Ovary (tissue), 9 donors: Measurements from ENCODE around the gene RAB9A. TPM values are rescaled to one million over a fixed set of nuclear protein-coding genes. Genes with fewer than 3 reads are reported as not detected.

Source experiments
- DNase-seq, 5 donors: peaks; one replicate each; pipeline ENCODE4 v3.0.0-alpha.2; 2019 to 2020
- H3K27ac ChIP-seq, 2 donors: fragments of 200-600 bp; one replicate each; pipeline versions ENCODE4 v1.5.1 to v1.8.0; 2019 to 2022
- H3K27me3 ChIP-seq: fragments of 200-600 bp; one replicate; pipeline ENCODE4 v1.8.0; 2022
- H3K36me3 ChIP-seq: fragments of 200-600 bp; sonication (generic); one replicate; pipeline ENCODE4 v1.5.1; 2019
- H3K4me1 ChIP-seq: one replicate; pipeline ENCODE4 v1.8.1; 2013; ENCODE audit warnings: mild to moderate bottlenecking, moderate library complexity; ENCODE audit not compliant: insufficient read depth
- H3K4me3 ChIP-seq: fragments of 200-600 bp; sonication (generic); one replicate; pipeline ENCODE4 v1.5.1; 2017
- H3K9me3 ChIP-seq, 2 donors: fragments of 200-600 bp in 1 of 2; sonication (generic) in 1 of 2; one replicate each; pipeline versions ENCODE4 v1.5.1 to v1.8.1; 2013 to 2019; ENCODE audit warnings: mild to moderate bottlenecking in 1 of 2, moderate library complexity in 1 of 2
- CTCF ChIP-seq, 3 donors: fragments of 450-650 bp in 2 of 3; fragments of 200-600 bp in 1 of 3; IDR thresholded peaks; one replicate each; pipeline versions ENCODE4 v1.5.1 to v1.8.0; 2016 to 2022; ENCODE audit warnings: antibody characterized with exemption in 3 of 3, mild to moderate bottlenecking in 1 of 3
- EP300 ChIP-seq: sonication (generic); formaldehyde crosslinking; IDR thresholded peaks from one replicate; pipeline ENCODE4 v1.6.1; 2017; ENCODE audit warnings: antibody characterized with exemption
- POLR2A ChIP-seq: fragments of 450-650 bp; IDR thresholded peaks from one replicate; pipeline ENCODE4 v1.6.1; 2017; ENCODE audit warnings: antibody characterized with exemption, mild to moderate bottlenecking, moderate library complexity
- WGBS, 3 donors: extraction: QIAGEN DNeasy Blood & Tissue Kit in 1 of 3; methylation state at CpG; one replicate each; pipeline versions ENCODE4 v1.1.5 to v1.1.7; 2013 to 2017; 5-methylcytosine and 5-hydroxymethylcytosine counted together
- intact Hi-C, 4 donors: fragments of 100-400 bp; cut with DNase I; formaldehyde crosslinking; loops; one replicate each; pipeline versions ENCODE4 v1.11.0 to v1.15.1; 2022 to 2023
- polyA plus RNA-seq, 2 donors: library from polyadenylated mRNA; stranded (reverse); fragments of 200-250 nt in 1 of 2; fragments of 350-450 nt in 1 of 2; fragmentation: Illumina TruSeq in 1 of 2; extraction: RNeasy Lipid Tissue Mini Kit (QIAGEN cat#74804) in 1 of 2; gene quantifications; one replicate each; pipeline ENCODE4 v1.2.3, GENCODE V29; 2013 to 2014
- total RNA-seq, 7 donors: library from RNA; depleted of rRNA in 2 of 7; stranded (reverse); fragments of >200 nt in 2 of 7; fragmentation: NEBNext Ultra II Directional in 3 of 7; extraction: Animal tissue kit (Norgen Biotek cat#: 25700) in 3 of 7; gene quantifications; one replicate each; pipeline versions ENCODE4 v1.1.0 to v1.2.4, GENCODE V29; 2016 to 2023
- donor health status: DM: no; HTN: no; CAD: no; lungs with moderate emphysema.
- donor health status: DM: no; HTN: no; CAD: no.
- donor health status: Bipolar disorder and iron deficiency.
- donor health status: DM: yes; HTN: yes; CAD: no.
- donor health status: DM: no; HTN: no; CAD: no.
- donor health status: DM: yes; HTN: yes; CAD: no.

RAB9A gene
- total and polyA plus RNA-seq, 9 donors, result 22.3 to 46.3 (median 29.2) TPM

GRCh38 chrX:13689741-13690211, 848 bp downstream of the RAB9A start:
- DNase-seq, result no peak
- peaks cover 14% of the 10 kb centered on the region for H3K4me1 ChIP-seq
- intact Hi-C loops, result no loop called here
- H3K9me3 ChIP-seq, result no peaks in the 10 kb centered on the region
- H3K36me3 ChIP-seq, result no peaks in the 10 kb centered on the region
- H3K27me3 ChIP-seq, result no peaks in the 10 kb centered on the region
- H3K27ac ChIP-seq, result peak overlapping the region; percentile 84 to 90
- TF ChIP-seq CTCF (IDR thresholded peaks at IDR 0.05) (no peak), EP300 (no peak), POLR2A (no peak)
- 4% methylated on average over 16 of the region's 16 CpGs for WGBS, 3 donors
- H3K4me3 ChIP-seq, result peak overlapping the region; percentile 61

GRCh38 chrX:13690836-13691235, 1.9 kb downstream of the RAB9A start:
- Histone ChIP-seq H3K36me3 (no peaks in the 10 kb centered on the region), H3K27ac (no peak overlapping the region), H3K4me3 (peak overlapping the region; percentile 61), H3K27me3 (no peaks in the 10 kb centered on the region), H3K4me1 (peaks cover 14% of the 10 kb centered on the region), H3K9me3 (no peaks in the 10 kb centered on the region)
- TF ChIP-seq POLR2A, result no peak
- no peak for TF ChIP-seq CTCF (IDR thresholded peaks at IDR 0.05)
- TF ChIP-seq EP300, result no peak
- 63 to 68% (median 64%) methylated on average over 3 of the region's 3 CpGs for WGBS, 3 donors
- DNase-seq, result no peak
- intact Hi-C loops, result no loop called here

GRCh38 chrX:13691841-13692371, 3.0 kb downstream of the RAB9A start:
- Histone ChIP-seq H3K4me1 (peaks cover 15% of the 10 kb centered on the region), H3K27ac (no peak overlapping the region), H3K4me3 (no peak overlapping the region), H3K27me3 (no peaks in the 10 kb centered on the region), H3K36me3 (no peaks in the 10 kb centered on the region), H3K9me3 (no peaks in the 10 kb centered on the region)
- DNase-seq, result no peak
- WGBS, 3 donors, result 54 to 63% (median 58%) methylated on average over 7 of the region's 7 CpGs
- intact Hi-C loops, result no loop called here
- TF ChIP-seq EP300 (no peak), CTCF (IDR thresholded peaks at IDR 0.05) (no peak)

- Histone ChIP-seq H3K27ac (no peak overlapping the region), H3K36me3 (no peaks in the 10 kb centered on the region), H3K9me3 (no peaks in the 10 kb centered on the region), H3K4me1 (peaks cover 15% of the 10 kb centered on the region), H3K4me3 (no peak overlapping the region), H3K27me3 (no peaks in the 10 kb centered on the region)
- TF ChIP-seq POLR2A (no peak), EP300 (no peak), CTCF (IDR thresholded peaks at IDR 0.05) (no peak)
- intact Hi-C loops, result no loop called here
- WGBS, 3 donors, result 78 to 84% (median 83%) methylated on average over 5 of the region's 5 CpGs
- no peak for DNase-seq
Observed at GRCh38 chrX:13692771-13693231, 3.9 kb downstream of the RAB9A start.
